Astrocyte (in vitro differentiated cells and primary cell): ENCODE results near the gene INPP5A. TPM values are rescaled to one million over a fixed set of nuclear protein-coding genes. Genes with fewer than 3 reads are reported as not detected.

ENCODE experiments used
- DNase-seq: peaks from one replicate; pipeline ENCODE4 v3.0.0-alpha.2; 2010; ENCODE audit warnings: low read depth
- FAIRE-seq: peaks from 2 replicates; lab custom pipeline; 2011; peaks lifted over from hg19 to GRCh38; lab: Jason Lieb, UNC
- H2AFZ ChIP-seq: 2 replicates; pipeline ENCODE4 v1.6.0; 2012; ENCODE audit warnings: low read depth, low read length, inconsistent platforms
- H3K27ac ChIP-seq: 2 replicates; pipeline ENCODE4 v1.5.1; 2011; ENCODE audit warnings: low read depth, low read length, inconsistent platforms
- H3K27me3 ChIP-seq: 2 replicates; pipeline ENCODE4 v1.6.0; 2011; ENCODE audit warnings: low read length, inconsistent platforms; ENCODE audit not compliant: insufficient read depth
- H3K36me3 ChIP-seq: 2 replicates; pipeline ENCODE4 v1.5.1; 2011; ENCODE audit warnings: low read length, inconsistent platforms; ENCODE audit not compliant: insufficient read depth
- H3K4me1 ChIP-seq: 2 replicates; pipeline ENCODE4 v1.5.1; 2011; ENCODE audit warnings: low read length, inconsistent platforms; ENCODE audit not compliant: insufficient read depth
- H3K4me2 ChIP-seq: 2 replicates; pipeline ENCODE4 v1.6.0; 2012; ENCODE audit warnings: low read length, inconsistent platforms
- H3K4me3 ChIP-seq: 2 replicates; pipeline ENCODE4 v1.5.1; 2011; ENCODE audit warnings: low read depth, mild to moderate bottlenecking, low read length, inconsistent platforms; ENCODE audit not compliant: insufficient read depth
- H3K79me2 ChIP-seq: 2 replicates; pipeline ENCODE4 v1.6.0; 2012; ENCODE audit warnings: mild to moderate bottlenecking, low read length, inconsistent platforms; ENCODE audit not compliant: insufficient read depth
- H3K9ac ChIP-seq: 2 replicates; pipeline ENCODE4 v1.6.0; 2012; ENCODE audit warnings: mild to moderate bottlenecking, low read length, inconsistent platforms
- H3K9me3 ChIP-seq: 2 replicates; pipeline ENCODE4 v1.5.1; 2012; ENCODE audit warnings: low read depth, mild to moderate bottlenecking, low read length, inconsistent platforms; ENCODE audit not compliant: insufficient read depth
- H4K20me1 ChIP-seq: 2 replicates; pipeline ENCODE4 v1.6.0; 2012; ENCODE audit warnings: low read length, inconsistent platforms; ENCODE audit not compliant: insufficient read depth
- H3K27ac Mint-ChIP-seq: one replicate; pipeline ENCODE4 v1.8.0; 2021; ENCODE audit warnings: mild to moderate bottlenecking, mixed read lengths; ENCODE audit not compliant: unreplicated experiment
- H3K27me3 Mint-ChIP-seq: one replicate; pipeline ENCODE4 v1.8.0; 2021; ENCODE audit warnings: low read depth, mixed read lengths; ENCODE audit not compliant: unreplicated experiment
- H3K36me3 Mint-ChIP-seq: one replicate; pipeline ENCODE4 v1.8.0; 2021; ENCODE audit warnings: low read depth, mixed read lengths; ENCODE audit not compliant: unreplicated experiment
- H3K4me1 Mint-ChIP-seq: one replicate; pipeline ENCODE4 v1.8.0; 2021; ENCODE audit warnings: low read depth, mixed read lengths; ENCODE audit not compliant: unreplicated experiment
- H3K4me3 Mint-ChIP-seq: one replicate; pipeline ENCODE4 v1.8.0; 2021; ENCODE audit warnings: mild to moderate bottlenecking, moderate library complexity, mixed read lengths; ENCODE audit not compliant: unreplicated experiment
- H3K9me3 Mint-ChIP-seq: one replicate; pipeline ENCODE4 v1.8.0; 2021; ENCODE audit warnings: mild to moderate bottlenecking, mixed read lengths; ENCODE audit not compliant: unreplicated experiment
- CTCF ChIP-seq: IDR thresholded peaks from 2 replicates; pipeline ENCODE4 v1.5.1; 2011; ENCODE audit warnings: low read depth, mild to moderate bottlenecking, inconsistent platforms, low read length, moderate library complexity; ENCODE audit not compliant: insufficient read depth
- EZH2 ChIP-seq: IDR thresholded peaks from 2 replicates; pipeline ENCODE4 v1.6.1; 2012; ENCODE audit warnings: mild to moderate bottlenecking, low read length, inconsistent platforms; ENCODE audit not compliant: insufficient read depth
- total RNA-seq: library from RNA; stranded (reverse); gene quantifications from 2 replicates; pipeline ENCODE4 v1.2.1, GENCODE V29; 2021

The INPP5A gene
- total RNA-seq, 1 donor from 2014 or later: 39.1 TPM

DNA sequence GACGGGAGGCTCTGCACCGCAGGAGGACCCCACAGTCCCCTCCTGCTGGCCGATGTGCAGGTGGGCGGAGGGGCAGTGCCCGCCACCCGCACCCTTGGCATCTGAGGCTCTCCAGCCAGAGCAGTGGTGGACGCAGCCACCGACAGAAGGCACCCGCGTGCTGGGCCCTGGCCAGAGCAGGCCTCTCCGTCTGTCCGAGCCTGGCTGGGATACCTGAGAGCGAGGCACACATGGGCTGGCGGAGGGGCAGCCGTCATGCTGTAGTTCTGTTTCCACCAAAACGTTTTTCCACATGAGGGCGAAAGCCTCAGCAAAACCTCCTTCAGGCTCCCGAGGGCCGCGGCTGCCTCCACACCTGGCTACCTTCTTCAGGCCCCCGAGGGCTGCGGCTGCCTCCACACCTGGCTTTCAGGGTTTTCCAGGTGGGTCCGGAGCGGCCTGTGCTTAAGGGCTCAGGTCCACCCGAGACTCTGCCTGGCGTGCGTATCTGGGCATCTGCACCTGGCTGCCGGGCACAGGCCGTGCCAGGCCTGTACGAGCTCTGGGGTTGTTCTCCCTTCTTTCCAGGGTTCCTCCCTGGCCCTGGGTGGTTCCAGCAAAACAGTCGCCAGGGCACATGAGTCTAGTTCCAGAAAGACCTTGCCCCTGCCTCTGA is 115.5 kb downstream of the INPP5A start:
- TF ChIP-seq EZH2 (no peak), CTCF (no peak)
- no peaks in the 10 kb centered on the region for H3K27me3 Mint-ChIP-seq
- H4K20me1 ChIP-seq: peaks cover 50% of the 10 kb centered on the region

GRCh38 chr10:132653721-132654120 is 116.1 kb downstream of the INPP5A start:
- no peak overlapping the region for H3K9ac ChIP-seq
- Mint-ChIP-seq H3K27me3 (peaks cover 1% of the 10 kb centered on the region), H3K36me3 (peaks cover 4% of the 10 kb centered on the region), H3K4me3 (no peak overlapping the region), H3K9me3 (no peaks in the 10 kb centered on the region), H3K27ac (no peak overlapping the region), H3K4me1 (no peaks in the 10 kb centered on the region)
- H3K9me3 ChIP-seq: no peaks in the 10 kb centered on the region
- H3K4me1 ChIP-seq: no peaks in the 10 kb centered on the region
- DNase-seq: no peak
- H3K4me2 ChIP-seq: no peak overlapping the region
- peaks cover 3% of the 10 kb centered on the region for H3K36me3 ChIP-seq
- H3K27me3 ChIP-seq: no peaks in the 10 kb centered on the region
- no peak overlapping the region for H3K27ac ChIP-seq
- H4K20me1 ChIP-seq: peaks cover 46% of the 10 kb centered on the region
- no peak overlapping the region for H3K4me3 ChIP-seq
- H2AFZ ChIP-seq: no peak overlapping the region
- no peak for FAIRE-seq
- H3K79me2 ChIP-seq: peaks cover 8% of the 10 kb centered on the region
- TF ChIP-seq CTCF (no peak), EZH2 (no peak)

More for the DNA sequence above, 115.5 kb downstream of the INPP5A start:
- Histone ChIP-seq H3K9me3 (no peaks in the 10 kb centered on the region), H3K9ac (no peak overlapping the region), H3K27ac (no peak overlapping the region), H3K27me3 (no peaks in the 10 kb centered on the region), H3K4me2 (no peak overlapping the region), H3K4me1 (no peaks in the 10 kb centered on the region), H2AFZ (no peak overlapping the region), H3K4me3 (no peak overlapping the region), H3K36me3 (peaks cover 3% of the 10 kb centered on the region), H3K79me2 (peaks cover 8% of the 10 kb centered on the region)
- DNase-seq (no peak), FAIRE-seq (no peak)
- Mint-ChIP-seq H3K4me1 (no peaks in the 10 kb centered on the region), H3K4me3 (no peak overlapping the region), H3K9me3 (no peaks in the 10 kb centered on the region), H3K27ac (no peak overlapping the region), H3K36me3 (peaks cover 2% of the 10 kb centered on the region)

- no peaks in the 10 kb centered on the region for H3K4me1 ChIP-seq
- no peaks in the 10 kb centered on the region for H3K27me3 ChIP-seq
- H3K9me3 ChIP-seq: no peaks in the 10 kb centered on the region
- Mint-ChIP-seq H3K4me3 (no peak overlapping the region), H3K27ac (no peak overlapping the region), H3K4me1 (no peaks in the 10 kb centered on the region), H3K36me3 (peaks cover 4% of the 10 kb centered on the region), H3K9me3 (no peaks in the 10 kb centered on the region), H3K27me3 (peaks cover 1% of the 10 kb centered on the region)
- no peak overlapping the region for H3K4me3 ChIP-seq
- peaks cover 43% of the 10 kb centered on the region for H4K20me1 ChIP-seq
- H3K36me3 ChIP-seq: peaks cover 3% of the 10 kb centered on the region
- H3K79me2 ChIP-seq: peaks cover 8% of the 10 kb centered on the region
- TF ChIP-seq EZH2: no peak
- no peak for TF ChIP-seq CTCF
- no peak overlapping the region for H3K27ac ChIP-seq
- H2AFZ ChIP-seq: no peak overlapping the region
- DNase-seq (no peak), FAIRE-seq (no peak)
- no peak overlapping the region for H3K9ac ChIP-seq
- no peak overlapping the region for H3K4me2 ChIP-seq
These were observed 116.6 kb downstream of the INPP5A start for GRCh38 chr10:132654121-132654571.
